Keratinocyte (primary cell): ENCODE data around the gene TMEM25.

Experiments
- CTCF ChIP-seq, 3 experiments: IDR thresholded peaks in 1 of 3; conservative IDR thresholded peaks in 1 of 3; optimal IDR thresholded peaks in 1 of 3; 2 replicates in 2 of 3; 3 replicates in 1 of 3; pipeline versions ENCODE3 to v1.5.1; 2011; ENCODE audit warnings: low read length in 3 of 3, mild to moderate bottlenecking in 3 of 3, moderate library complexity in 2 of 3, control low read depth in 1 of 3, inconsistent platforms in 1 of 3; ENCODE audit not compliant: insufficient read depth in 2 of 3; ENCODE audit errors: extremely low read depth in 1 of 3
- EZH2 ChIP-seq: IDR thresholded peaks from one replicate; pipeline ENCODE4 v1.6.1; 2012; ENCODE audit warnings: inconsistent platforms, mild to moderate bottlenecking, low read length, moderate library complexity

DNA sequence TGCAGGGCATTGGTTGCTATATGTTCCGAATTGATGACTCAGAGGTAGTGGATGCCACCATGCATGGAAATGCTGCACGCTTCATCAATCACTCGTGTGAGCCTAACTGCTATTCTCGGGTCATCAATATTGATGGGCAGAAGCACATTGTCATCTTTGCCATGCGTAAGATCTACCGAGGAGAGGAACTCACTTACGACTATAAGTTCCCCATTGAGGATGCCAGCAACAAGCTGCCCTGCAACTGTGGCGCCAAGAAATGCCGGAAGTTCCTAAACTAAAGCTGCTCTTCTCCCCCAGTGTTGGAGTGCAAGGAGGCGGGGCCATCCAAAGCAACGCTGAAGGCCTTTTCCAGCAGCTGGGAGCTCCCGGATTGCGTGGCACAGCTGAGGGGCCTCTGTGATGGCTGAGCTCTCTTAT is 9.1 kb upstream of the TMEM25 start:
- TF ChIP-seq CTCF (optimal IDR thresholded peaks at IDR 0.05 in 1 of 3, IDR thresholded peaks at IDR 0.05 in 1 of 3, conservative IDR thresholded peaks at IDR 0.05 in 1 of 3; ENCODE audit: extremely low read depth in 1 of 3, insufficient read depth in 2 of 3, low read length in 3 of 3) (no peak), EZH2 (no peak)
